Neuron (in vitro differentiated cells): ENCODE measurements around the gene LASP1.
"Not testable (repeated sequence)": the region's sequence is repeated elsewhere in the genome, so short reads cannot be mapped to it uniquely, and the experiment has no call there.

Experiments
- H2AFZ ChIP-seq: one replicate; pipeline ENCODE4 v1.6.1; 2013; ENCODE audit warnings: low read depth, mild to moderate bottlenecking, inconsistent platforms, low read length, moderate library complexity
- H3K27me3 ChIP-seq: one replicate; pipeline ENCODE4 v1.6.1; 2013; ENCODE audit warnings: low read length; ENCODE audit not compliant: insufficient read depth
- H3K36me3 ChIP-seq: one replicate; pipeline ENCODE4 v1.6.1; 2013; ENCODE audit warnings: low read length; ENCODE audit not compliant: insufficient read depth
- H3K4me1 ChIP-seq: one replicate; pipeline ENCODE4 v1.6.1; 2013; ENCODE audit warnings: low read length; ENCODE audit not compliant: insufficient read depth
- H3K4me3 ChIP-seq: 2 replicates; pipeline ENCODE4 v1.5.1; 2013; ENCODE audit warnings: mild to moderate bottlenecking, low read length, moderate library complexity
- H3K9me3 ChIP-seq: one replicate; pipeline ENCODE4 v1.6.1; 2013; ENCODE audit warnings: low read length

LASP1 gene

GRCh38 chr17:38911731-38912081 lies 41.8 kb downstream of the LASP1 start:
- not testable (repeated sequence) for H3K4me3 ChIP-seq, H2AFZ ChIP-seq, H3K27me3 ChIP-seq, H3K4me1 ChIP-seq, H3K9me3 ChIP-seq
- peaks cover 21% of the 10 kb centered on the region for H3K36me3 ChIP-seq

- Histone ChIP-seq H3K4me1 (no peaks in the 10 kb centered on the region), H3K27me3 (no peaks in the 10 kb centered on the region), H2AFZ (no peak overlapping the region), H3K36me3 (peaks cover 21% of the 10 kb centered on the region), H3K4me3 (no peak overlapping the region), H3K9me3 (no peaks in the 10 kb centered on the region)
These were observed 42.5 kb downstream of the LASP1 start for GRCh38 chr17:38912221-38912813.

DNA sequence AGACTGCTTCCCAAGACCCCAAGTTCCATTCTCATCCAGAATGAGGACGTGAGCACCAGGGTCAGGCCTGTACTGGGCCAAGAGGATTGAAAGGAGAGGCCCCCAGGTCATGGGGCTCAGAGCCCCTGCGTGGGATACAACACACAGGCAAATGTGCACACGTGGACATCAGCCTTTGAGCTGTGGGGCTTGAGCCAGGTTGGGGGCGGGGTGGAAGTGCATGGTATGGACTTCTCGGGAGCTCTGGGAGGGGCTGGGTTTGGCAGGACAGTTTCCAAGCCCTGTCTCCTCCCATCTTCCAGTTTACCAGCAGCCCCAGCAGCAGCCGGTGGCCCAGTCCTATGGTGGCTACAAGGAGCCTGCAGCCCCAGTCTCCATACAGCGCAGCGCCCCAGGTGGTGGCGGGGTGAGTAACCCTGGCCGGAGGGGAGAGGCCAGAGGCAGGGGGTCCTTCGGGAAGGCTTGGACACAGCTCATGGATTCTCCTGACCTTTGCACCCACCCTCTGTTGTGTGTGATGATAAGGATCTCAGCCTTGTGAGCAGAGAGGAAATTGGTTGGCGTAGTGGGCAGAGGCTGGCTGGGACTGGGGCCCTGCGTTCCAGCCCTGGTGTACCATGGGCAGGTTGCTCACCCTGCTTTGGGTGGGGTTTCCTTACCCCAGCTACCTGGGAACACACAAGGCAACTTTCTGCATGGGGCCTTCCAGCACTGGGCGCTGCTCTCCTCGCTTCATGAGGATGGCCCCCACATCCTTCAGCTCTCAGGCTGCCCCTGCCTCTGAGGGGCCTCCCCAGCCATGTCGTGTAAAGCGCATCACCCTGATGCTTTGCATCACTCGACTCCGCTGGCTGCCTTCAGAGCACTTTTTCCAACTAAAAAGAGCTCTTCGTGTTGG lies 45.1 kb downstream of the LASP1 start:
- no peaks in the 10 kb centered on the region for H3K4me1 ChIP-seq
- H2AFZ ChIP-seq: no peak overlapping the region
- no peak overlapping the region for H3K4me3 ChIP-seq
- no peaks in the 10 kb centered on the region for H3K27me3 ChIP-seq
- H3K9me3 ChIP-seq: no peaks in the 10 kb centered on the region
- peaks cover 34% of the 10 kb centered on the region for H3K36me3 ChIP-seq

- peaks cover 34% of the 10 kb centered on the region for H3K36me3 ChIP-seq
- H3K4me3 ChIP-seq: no peak overlapping the region
- no peaks in the 10 kb centered on the region for H3K9me3 ChIP-seq
- H3K4me1 ChIP-seq: no peaks in the 10 kb centered on the region
- H2AFZ ChIP-seq: no peak overlapping the region
- H3K27me3 ChIP-seq: no peaks in the 10 kb centered on the region
These were observed 45.8 kb downstream of the LASP1 start for GRCh38 chr17:38915639-38915995.

GRCh38 chr17:38916771-38917170 lies 46.9 kb downstream of the LASP1 start:
- Histone ChIP-seq H3K27me3 (no peaks in the 10 kb centered on the region), H2AFZ (no peak overlapping the region), H3K36me3 (peaks cover 32% of the 10 kb centered on the region), H3K4me1 (no peaks in the 10 kb centered on the region), H3K4me3 (no peak overlapping the region), H3K9me3 (no peaks in the 10 kb centered on the region)

GRCh38 chr17:38917259-38917658 lies 47.4 kb downstream of the LASP1 start:
- no peaks in the 10 kb centered on the region for H3K27me3 ChIP-seq
- peaks cover 32% of the 10 kb centered on the region for H3K36me3 ChIP-seq
- H2AFZ ChIP-seq: no peak overlapping the region
- no peaks in the 10 kb centered on the region for H3K4me1 ChIP-seq
- no peaks in the 10 kb centered on the region for H3K9me3 ChIP-seq
- H3K4me3 ChIP-seq: no peak overlapping the region

DNA sequence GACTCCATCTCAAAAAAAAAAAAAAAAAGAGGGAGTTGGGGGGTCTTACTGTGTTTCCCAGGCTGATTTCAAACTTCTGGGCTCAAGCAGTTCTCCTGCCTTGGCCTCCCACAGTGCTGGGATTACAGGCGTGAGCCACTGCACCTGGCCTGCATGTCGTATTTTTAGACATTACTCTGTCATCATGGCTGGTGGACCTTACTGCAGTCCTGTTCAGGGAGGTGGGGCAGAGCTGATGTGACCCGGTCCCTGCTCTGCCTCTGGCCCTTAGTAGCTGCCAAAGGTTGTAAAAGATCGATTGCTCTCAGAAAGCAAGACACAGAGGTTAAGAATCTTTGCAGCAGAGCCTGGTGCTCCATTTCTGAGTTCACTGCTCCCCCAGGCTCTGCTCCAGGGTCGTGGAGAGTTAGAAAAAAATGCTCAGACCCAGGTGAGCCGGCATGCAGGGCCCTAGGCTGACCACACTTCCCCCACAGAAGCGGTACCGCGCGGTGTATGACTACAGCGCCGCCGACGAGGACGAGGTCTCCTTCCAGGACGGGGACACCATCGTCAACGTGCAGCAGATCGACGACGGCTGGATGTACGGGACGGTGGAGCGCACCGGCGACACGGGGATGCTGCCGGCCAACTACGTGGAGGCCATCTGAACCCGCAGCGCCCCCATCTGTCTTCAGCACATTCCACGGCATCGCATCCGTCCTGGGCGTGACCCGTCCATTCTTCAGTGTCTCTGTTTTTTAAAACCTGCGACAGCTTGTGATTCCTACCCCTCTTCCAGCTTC lies 48.5 kb downstream of the LASP1 start:
- no peak overlapping the region for H2AFZ ChIP-seq
- H3K9me3 ChIP-seq: no peaks in the 10 kb centered on the region
- no peaks in the 10 kb centered on the region for H3K27me3 ChIP-seq
- peaks cover 9% of the 10 kb centered on the region for H3K4me1 ChIP-seq
- H3K36me3 ChIP-seq: peaks cover 28% of the 10 kb centered on the region
- H3K4me3 ChIP-seq: no peak overlapping the region

GRCh38 chr17:38918916-38919315 lies 49.1 kb downstream of the LASP1 start:
- Histone ChIP-seq H2AFZ (no peak overlapping the region), H3K27me3 (no peaks in the 10 kb centered on the region), H3K9me3 (no peaks in the 10 kb centered on the region), H3K36me3 (peaks cover 26% of the 10 kb centered on the region), H3K4me3 (no peak overlapping the region), H3K4me1 (peaks cover 9% of the 10 kb centered on the region)

GRCh38 chr17:38919316-38920078 lies 49.6 kb downstream of the LASP1 start:
- Histone ChIP-seq H2AFZ (no peak overlapping the region), H3K36me3 (peaks cover 21% of the 10 kb centered on the region), H3K4me3 (no peak overlapping the region), H3K4me1 (peaks cover 9% of the 10 kb centered on the region), H3K27me3 (no peaks in the 10 kb centered on the region), H3K9me3 (no peaks in the 10 kb centered on the region)

DNA sequence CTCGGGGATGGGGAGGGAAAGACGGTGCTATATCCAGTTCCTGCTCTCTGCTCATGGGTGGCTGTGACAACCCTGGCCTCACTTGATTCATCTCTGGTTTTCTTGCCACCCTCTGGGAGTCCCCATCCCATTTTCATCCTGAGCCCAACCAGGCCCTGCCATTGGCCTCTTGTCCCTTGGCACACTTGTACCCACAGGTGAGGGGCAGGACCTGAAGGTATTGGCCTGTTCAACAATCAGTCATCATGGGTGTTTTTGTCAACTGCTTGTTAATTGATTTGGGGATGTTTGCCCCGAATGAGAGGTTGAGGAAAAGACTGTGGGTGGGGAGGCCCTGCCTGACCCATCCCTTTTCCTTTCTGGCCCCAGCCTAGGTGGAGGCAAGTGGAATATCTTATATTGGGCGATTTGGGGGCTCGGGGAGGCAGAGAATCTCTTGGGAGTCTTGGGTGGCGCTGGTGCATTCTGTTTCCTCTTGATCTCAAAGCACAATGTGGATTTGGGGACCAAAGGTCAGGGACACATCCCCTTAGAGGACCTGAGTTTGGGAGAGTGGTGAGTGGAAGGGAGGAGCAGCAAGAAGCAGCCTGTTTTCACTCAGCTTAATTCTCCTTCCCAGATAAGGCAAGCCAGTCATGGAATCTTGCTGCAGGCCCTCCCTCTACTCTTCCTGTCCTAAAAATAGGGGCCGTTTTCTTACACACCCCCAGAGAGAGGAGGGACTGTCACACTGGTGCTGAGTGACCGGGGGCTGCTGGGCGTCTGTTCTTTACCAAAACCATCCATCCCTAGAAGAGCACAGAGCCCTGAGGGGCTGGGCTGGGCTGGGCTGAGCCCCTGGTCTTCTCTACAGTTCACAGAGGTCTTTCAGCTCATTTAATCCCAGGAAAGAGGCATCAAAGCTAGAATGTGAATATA lies 50.8 kb downstream of the LASP1 start:
- Histone ChIP-seq H3K9me3 (no peaks in the 10 kb centered on the region), H3K4me1 (peaks cover 9% of the 10 kb centered on the region), H2AFZ (no peak overlapping the region), H3K27me3 (no peaks in the 10 kb centered on the region), H3K36me3 (peaks cover 19% of the 10 kb centered on the region), H3K4me3 (no peak overlapping the region)

DNA sequence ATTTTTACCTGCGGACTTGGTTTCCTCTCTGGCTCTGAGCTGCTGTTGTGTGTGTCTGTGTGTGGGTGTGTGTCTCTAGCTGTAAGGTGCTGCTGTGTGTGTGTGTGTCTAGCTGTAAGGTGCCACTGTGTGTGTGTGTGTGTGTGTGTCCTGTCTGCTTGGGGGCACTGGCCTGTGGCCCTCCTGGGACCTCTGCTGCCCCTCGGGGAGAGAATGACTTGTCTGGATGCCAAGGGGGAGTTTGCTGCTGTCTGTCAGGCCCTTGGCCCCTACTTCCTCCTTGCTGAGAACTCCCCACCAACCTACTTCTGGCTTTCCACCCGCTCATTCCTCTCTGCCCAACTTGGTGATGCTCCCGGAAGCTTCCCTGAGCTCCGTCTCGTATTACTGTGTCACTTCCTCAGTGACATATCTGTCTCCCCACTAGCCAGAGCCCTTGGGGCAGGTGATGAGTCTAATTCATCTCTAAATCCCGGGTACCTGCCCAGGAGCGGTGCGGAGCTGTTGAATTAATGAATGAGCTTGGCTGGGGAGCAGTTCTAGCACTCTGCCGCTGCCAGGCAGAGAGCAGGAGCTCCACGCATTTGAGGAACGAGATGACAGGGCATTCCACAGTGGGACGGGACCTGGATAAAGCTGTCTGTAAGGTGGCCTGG lies 52.0 kb downstream of the LASP1 start:
- no peak overlapping the region for H2AFZ ChIP-seq
- H3K4me3 ChIP-seq: no peak overlapping the region
- peaks cover 13% of the 10 kb centered on the region for H3K36me3 ChIP-seq
- peaks cover 18% of the 10 kb centered on the region for H3K4me1 ChIP-seq
- H3K9me3 ChIP-seq: no peaks in the 10 kb centered on the region
- H3K27me3 ChIP-seq: no peaks in the 10 kb centered on the region
